Caco-2 (cell line): ENCODE data around the gene TENM4. TPM values are rescaled to one million over a fixed set of nuclear protein-coding genes. Genes with fewer than 3 reads are reported as not detected.
A peak's percentile ranks its signal among the peaks of the same experiment; 100 is the strongest.

Experiments
- BruUV-seq: library from RNA; stranded (reverse); fragments of 400-500 nt; replicated peaks from 2 replicates; lab custom pipeline; 2021; lab: Mats Ljungman, UMichigan
- CTCF ChIA-PET: fragments of 300-600 bp; sonication (Branson Sonifier 250); formaldehyde crosslinking; loops from one replicate; lab custom pipeline; 2022; ENCODE audit warnings: antibody characterized with exemption; lab: Charles Lee
- POLR2A ChIA-PET: fragments of 300-600 bp; sonication (Branson Sonifier 250); formaldehyde crosslinking; loops from one replicate; lab custom pipeline; 2022; ENCODE audit warnings: antibody characterized with exemption; lab: Charles Lee
- DNase-seq, 2 experiments: peaks; one replicate each; pipeline versions ENCODE4 v3.0.0 to v3.0.0-alpha.2; 2020 to 2022
- H3K27me3 ChIP-seq: replicated peaks from 2 replicates; pipeline ENCODE4 v1.6.0; 2011; ENCODE audit warnings: low read length; ENCODE audit not compliant: control insufficient read depth, insufficient read depth
- H3K36me3 ChIP-seq: 2 replicates; pipeline ENCODE4 v1.5.1; 2011; ENCODE audit warnings: low read length; ENCODE audit not compliant: control insufficient read depth, insufficient read depth
- H3K4me1 ChIP-seq: fragments of 250-450 bp; sonication (Bioruptor Pico); 2 replicates; pipeline ENCODE4 v1.5.1; 2020; ENCODE audit warnings: mild to moderate bottlenecking
- H3K4me3 ChIP-seq: 2 replicates; pipeline ENCODE4 v1.5.1; 2011; ENCODE audit warnings: low read depth, mild to moderate bottlenecking, control low read depth, low read length
- H3K9me3 ChIP-seq: fragments of 250-450 bp; sonication (Bioruptor Pico); 2 replicates; pipeline ENCODE4 v1.5.1; 2020; ENCODE audit warnings: mild to moderate bottlenecking, moderate library complexity
- H3K27ac Mint-ChIP-seq: one replicate; pipeline ENCODE4 v1.8.0; 2022; ENCODE audit warnings: mixed read lengths; ENCODE audit not compliant: unreplicated experiment
- H3K27me3 Mint-ChIP-seq: one replicate; pipeline ENCODE4 v1.8.0; 2022; ENCODE audit warnings: mixed read lengths; ENCODE audit not compliant: insufficient read depth, unreplicated experiment
- H3K36me3 Mint-ChIP-seq: one replicate; pipeline ENCODE4 v1.8.0; 2022; ENCODE audit warnings: mild to moderate bottlenecking, mixed read lengths; ENCODE audit not compliant: insufficient read depth, unreplicated experiment
- H3K4me1 Mint-ChIP-seq: one replicate; pipeline ENCODE4 v1.8.0; 2022; ENCODE audit warnings: low read depth, mixed read lengths; ENCODE audit not compliant: unreplicated experiment
- H3K4me3 Mint-ChIP-seq: one replicate; pipeline ENCODE4 v1.8.0; 2022; ENCODE audit warnings: mild to moderate bottlenecking, moderate library complexity, mixed read lengths; ENCODE audit not compliant: unreplicated experiment
- H3K9me3 Mint-ChIP-seq: one replicate; pipeline ENCODE4 v1.8.0; 2022; ENCODE audit warnings: mixed read lengths; ENCODE audit not compliant: unreplicated experiment
- CTCF ChIP-seq, 2 experiments: fragments of 200-600 bp in 1 of 2; IDR thresholded peaks; 1 replicate in 1 of 2; 2 replicates in 1 of 2; pipeline versions ENCODE4 v1.5.1 to v1.8.0; 2011 to 2022; ENCODE audit warnings: antibody characterized with exemption in 1 of 2, control low read depth in 1 of 2, inconsistent platforms in 1 of 2, low read depth in 1 of 2, low read length in 1 of 2, mild to moderate bottlenecking in 1 of 2, moderate library complexity in 1 of 2; ENCODE audit not compliant: insufficient read depth in 1 of 2, severe bottlenecking in 1 of 2, unreplicated experiment in 1 of 2
- intact Hi-C: fragments of 100-400 bp; cut with micrococcal nuclease; formaldehyde crosslinking; loops from one replicate; pipeline ENCODE4 v1.10.0; 2022; ENCODE audit not compliant: unreplicated experiment
- total RNA-seq: library from RNA; stranded (reverse); gene quantifications from 2 replicates; pipeline ENCODE4 v1.2.3, GENCODE V29; 2022

Gene TENM4
- total RNA-seq, 1 experiment from 2014 or later = 1.1 TPM

GRCh38 chr11:78664636-78665035, 776.2 kb downstream of the TENM4 start:
- no peak for TF ChIP-seq CTCF (IDR thresholded peaks at IDR 0.05; ENCODE audit: insufficient read depth in 1 of 2, low read depth in 1 of 2, low read length in 1 of 2, severe bottlenecking in 1 of 2, unreplicated experiment in 1 of 2)
- intact Hi-C loops = no loop called here
- H3K27ac Mint-ChIP-seq = no peak overlapping the region
- peaks cover 12% of the 10 kb centered on the region for H3K27me3 Mint-ChIP-seq
- CTCF ChIA-PET = interaction anchor here (0.9 kb wide), 1 partner anchor 51 kb away, joined by 3 read pairs; no protein-coding TSS in a partner anchor
- no peak overlapping the region for H3K4me3 Mint-ChIP-seq
- Histone ChIP-seq H3K4me1 (no peaks in the 10 kb centered on the region), H3K4me3 (no peak overlapping the region), H3K9me3 (no peaks in the 10 kb centered on the region; the same call in 1 of the 2 replicates), H3K27me3 (peaks cover 2% of the 10 kb centered on the region; the same call in 1 of the 2 replicates), H3K36me3 (no peaks in the 10 kb centered on the region)
- no peaks in the 10 kb centered on the region for H3K9me3 Mint-ChIP-seq
- POLR2A ChIA-PET = no interaction called here
- H3K4me1 Mint-ChIP-seq = no peaks in the 10 kb centered on the region
- H3K36me3 Mint-ChIP-seq = no peaks in the 10 kb centered on the region
- BruUV-seq = no TSS peak
- DNase-seq = no peak

- intact Hi-C loops = no loop called here
- H3K27me3 Mint-ChIP-seq = peaks cover 17% of the 10 kb centered on the region
- CTCF ChIA-PET = no interaction called here
- H3K4me3 ChIP-seq = no peak overlapping the region
- H3K27me3 ChIP-seq = peaks cover 2% of the 10 kb centered on the region; the same call in 1 of the 2 replicates
- DNase-seq = peak in 1 of 2 experiments; percentile 22
- no peaks in the 10 kb centered on the region for H3K36me3 Mint-ChIP-seq
- no peaks in the 10 kb centered on the region for H3K9me3 Mint-ChIP-seq
- POLR2A ChIA-PET = no interaction called here
- H3K4me3 Mint-ChIP-seq = no peak overlapping the region
- TF ChIP-seq CTCF (IDR thresholded peaks at IDR 0.05; ENCODE audit: insufficient read depth in 1 of 2, low read depth in 1 of 2, low read length in 1 of 2, severe bottlenecking in 1 of 2, unreplicated experiment in 1 of 2) = no peak
- H3K4me1 ChIP-seq = no peaks in the 10 kb centered on the region
- H3K9me3 ChIP-seq = no peaks in the 10 kb centered on the region; the same call in 1 of the 2 replicates
- no peaks in the 10 kb centered on the region for H3K4me1 Mint-ChIP-seq
- no peak overlapping the region for H3K27ac Mint-ChIP-seq
- H3K36me3 ChIP-seq = no peaks in the 10 kb centered on the region
- BruUV-seq = no TSS peak
Observed at GRCh38 chr11:78662811-78663210, 778.0 kb downstream of the TENM4 start.

- Mint-ChIP-seq H3K9me3 (no peaks in the 10 kb centered on the region), H3K36me3 (no peaks in the 10 kb centered on the region), H3K27me3 (peaks cover 17% of the 10 kb centered on the region), H3K4me1 (no peaks in the 10 kb centered on the region), H3K27ac (no peak overlapping the region), H3K4me3 (no peak overlapping the region)
- CTCF ChIA-PET = interaction anchor here (0.7 to 2.7 kb wide), 3 partner anchors 15 to 57 kb away, joined by 3 to 13 read pairs (median 8); no protein-coding TSS in a partner anchor
- POLR2A ChIA-PET = no interaction called here
- H3K4me3 ChIP-seq = no peak overlapping the region
- DNase-seq = peak in 1 of 2 experiments; percentile 19
- TF ChIP-seq CTCF (IDR thresholded peaks at IDR 0.05; ENCODE audit: insufficient read depth in 1 of 2, low read depth in 1 of 2, low read length in 1 of 2, severe bottlenecking in 1 of 2, unreplicated experiment in 1 of 2) = no peak
- intact Hi-C loops = no loop called here
- H3K4me1 ChIP-seq = no peaks in the 10 kb centered on the region
- H3K27me3 ChIP-seq = peaks cover 2% of the 10 kb centered on the region; the same call in 1 of the 2 replicates
- BruUV-seq = no TSS peak
- H3K36me3 ChIP-seq = no peaks in the 10 kb centered on the region
- no peaks in the 10 kb centered on the region; the same call in 1 of the 2 replicates for H3K9me3 ChIP-seq
Observed at GRCh38 chr11:78660471-78660870, 780.4 kb downstream of the TENM4 start.
